AG04449 (cell line): Measurements from ENCODE around the gene TFIP11.

ENCODE experiments used
- CTCF ChIA-PET: fragments of 350-600 bp; formaldehyde crosslinking; extraction: SDS; loops from one replicate; lab custom pipeline; 2021; ENCODE audit warnings: antibody characterized with exemption; lab: Yijun Ruan, JAX
- POLR2A ChIA-PET: fragments of 400-600, 350-600 bp; formaldehyde crosslinking; extraction: SDS; loops from one replicate; lab custom pipeline; 2020; ENCODE audit warnings: antibody characterized with exemption, inconsistent platforms; lab: Yijun Ruan, JAX
- DNase-seq: peaks from one replicate; pipeline ENCODE4 v3.0.0-alpha.2; 2010; ENCODE audit warnings: low read depth, low spot score
- H3K4me3 ChIP-seq: 2 replicates; pipeline ENCODE4 v1.5.1; 2011; ENCODE audit warnings: low read depth, mild to moderate bottlenecking, control low read depth, low read length
- CTCF ChIP-seq: IDR thresholded peaks from one replicate; pipeline ENCODE4 v1.5.1; 2011; ENCODE audit warnings: mild to moderate bottlenecking, moderate library complexity, low read length, control low read depth, inconsistent platforms; ENCODE audit not compliant: insufficient read depth; ENCODE audit errors: missing control alignments

TFIP11 gene

GRCh38 chr22:26477341-26477731 lies 34.9 kb downstream of the TFIP11 start:
- ChIA-PET POLR2A (no interaction called here), CTCF (interaction anchor here (1.3 to 3.4 kb wide), 3 partner anchors 10 to 111 kb away, joined by 3 to 18 read pairs (median 4); no protein-coding TSS in a partner anchor)
- no peak overlapping the region for H3K4me3 ChIP-seq
- TF ChIP-seq CTCF = no peak
- DNase-seq = no peak

GRCh38 chr22:26476705-26477340 lies 35.5 kb downstream of the TFIP11 start:
- POLR2A ChIA-PET = no interaction called here
- CTCF ChIA-PET = interaction anchor here (1.3 to 3.4 kb wide), 3 partner anchors 9 to 111 kb away, joined by 3 to 18 read pairs (median 4); no protein-coding TSS in a partner anchor

GRCh38 chr22:26474682-26475081 lies 37.6 kb downstream of the TFIP11 start:
- ChIA-PET POLR2A (no interaction called here), CTCF (interaction anchor here (5.7 kb wide), 1 partner anchor 13 kb away, joined by 68 read pairs; no protein-coding TSS in a partner anchor)
- no peak overlapping the region for H3K4me3 ChIP-seq
- DNase-seq = no peak
- TF ChIP-seq CTCF = no peak

More at GRCh38 chr22:26476705-26477340, 35.5 kb downstream of the TFIP11 start:
- no peak for TF ChIP-seq CTCF
- H3K4me3 ChIP-seq = no peak overlapping the region
- DNase-seq = no peak

GRCh38 chr22:26471522-26471921 lies 40.8 kb downstream of the TFIP11 start:
- peak; percentile 66 for DNase-seq
- no peak for TF ChIP-seq CTCF
- no peak overlapping the region for H3K4me3 ChIP-seq
- ChIA-PET CTCF (interaction anchor here (0.8 to 13.9 kb wide), 7 partner anchors 10 to 193 kb away, joined by 3 to 399 read pairs (median 4); no protein-coding TSS in a partner anchor), POLR2A (interaction anchor here (0.7 to 0.9 kb wide), 4 partner anchors 9 to 47 kb away, joined by 3 to 4 read pairs (median 3); partner anchors contain the start of genes HPS4 and SRRD)

- ChIA-PET CTCF (interaction anchor here (0.8 to 13.9 kb wide), 7 partner anchors 9 to 194 kb away, joined by 3 to 399 read pairs (median 4); no protein-coding TSS in a partner anchor), POLR2A (interaction anchor here (0.7 to 0.9 kb wide), 2 partner anchors 9 to 48 kb away, joined by 3 read pairs; no protein-coding TSS in a partner anchor)
- no peak for DNase-seq
- TF ChIP-seq CTCF = no peak
- no peak overlapping the region for H3K4me3 ChIP-seq
Observed at GRCh38 chr22:26470807-26471206, 41.5 kb downstream of the TFIP11 start.

- no peak overlapping the region for H3K4me3 ChIP-seq
- DNase-seq = peak; percentile 12
- ChIA-PET CTCF (interaction anchor here (1.4 to 13.9 kb wide), 4 partner anchors 13 to 102 kb away, joined by 3 to 399 read pairs (median 147); no protein-coding TSS in a partner anchor), POLR2A (no interaction called here)
- TF ChIP-seq CTCF = no peak
Observed at GRCh38 chr22:26466196-26466595, 46.1 kb downstream of the TFIP11 start.
